Posterior vena cava (tissue), 2 donors: Measurements from ENCODE around the gene RAD23A. TPM values are rescaled to one million over a fixed set of nuclear protein-coding genes. Genes with fewer than 3 reads are reported as not detected.
"Not testable (repeated sequence)": the region's sequence is repeated elsewhere in the genome, so short reads cannot be mapped to it uniquely, and the experiment has no call there.

Experiments
- DNase-seq: peaks from one replicate; pipeline ENCODE4 v3.0.0-alpha.2; 2020; ENCODE audit warnings: low spot score
- intact Hi-C, 2 donors: fragments of 100-400 bp; cut with DNase I; formaldehyde crosslinking; loops; one replicate each; pipeline versions ENCODE4 v1.14.1 to v1.14.2; 2022 to 2023
- total RNA-seq, 2 donors: library from RNA; stranded (reverse); fragmentation: NEBNext Ultra II Directional; extraction: Animal tissue kit (Norgen Biotek cat#: 25700); gene quantifications; one replicate each; pipeline ENCODE4 v1.2.1, GENCODE V29; 2021
- donor health status: DM: yes; HTN: yes; CAD: no.
- donor health status: DM: yes; HTN: yes; CAD: no.

Gene RAD23A
- total RNA-seq, 2 donors from 2014 or later: 90.9 to 124 TPM

GRCh38 chr19:12936582-12936981 is 9.1 kb upstream of the RAD23A start:
- DNase-seq: no peak
- intact Hi-C loops: no loop called here

- intact Hi-C loops: no loop called here
- no peak for DNase-seq
These were observed 8.4 kb upstream of the RAD23A start for GRCh38 chr19:12937093-12937926.

- peak; percentile 100 for DNase-seq
- intact Hi-C loops: no loop called here
These were observed 7.5 kb upstream of the RAD23A start, which contains the start of gene CALR for GRCh38 chr19:12937927-12938778. TSS of gene CALR (plus strand) at chr19:12938609. CDS start at chr19:12938680, 71 bp downstream.

GRCh38 chr19:12938779-12939601 is 6.7 kb upstream of the RAD23A start:
- intact Hi-C loops: no loop called here
- no peak for DNase-seq

- DNase-seq: no peak
- intact Hi-C loops: no loop called here
These were observed 5.7 kb upstream of the RAD23A start for GRCh38 chr19:12939975-12940423.

- no peak for DNase-seq
- intact Hi-C loops: no loop called here
These were observed 4.8 kb upstream of the RAD23A start for GRCh38 chr19:12940897-12941296.

GRCh38 chr19:12943437-12944044 is 2.1 kb upstream of the RAD23A start:
- intact Hi-C loops: no loop called here
- no peak for DNase-seq

- no peak for DNase-seq
- intact Hi-C loops: no loop called here
These were observed 1.5 kb upstream of the RAD23A start for GRCh38 chr19:12944104-12944674.

- intact Hi-C loops: no loop called here
- DNase-seq: peak; percentile 93
These were observed 545 bp downstream of the RAD23A start for GRCh38 chr19:12946092-12946721.

- DNase-seq: no peak
- intact Hi-C loops: no loop called here
These were observed 1.3 kb downstream of the RAD23A start for GRCh38 chr19:12946731-12947496.

- intact Hi-C loops: no loop called here
- DNase-seq: no peak
These were observed 2.3 kb downstream of the RAD23A start for GRCh38 chr19:12947702-12948611.

- no peak for DNase-seq
- intact Hi-C loops: no loop called here
These were observed 3.1 kb downstream of the RAD23A start for GRCh38 chr19:12948612-12949362.

GRCh38 chr19:12949363-12950283 is 4.0 kb downstream of the RAD23A start:
- DNase-seq: no peak
- intact Hi-C loops: loop anchor here in 1 of 2 donors (2.0 kb wide), 1 partner anchor 61 kb away; no protein-coding TSS in a partner anchor

GRCh38 chr19:12952050-12952449 is 6.4 kb downstream of the RAD23A start:
- intact Hi-C loops: not testable (repeated sequence)

More at GRCh38 chr19:12952050-12952449, 6.4 kb downstream of the RAD23A start:
- not testable (repeated sequence) for DNase-seq
